HG02840 (cell line): ENCODE measurements around the gene PPY.
"Not testable (repeated sequence)": the region's sequence is repeated elsewhere in the genome, so short reads cannot be mapped to it uniquely, and the experiment has no call there.

Experiments
- ATAC-seq: cut with Tn5 transposase; IDR thresholded peaks from one replicate; pipeline ENCODE4 v1.9.1; 2021; ENCODE audit warnings: mild to moderate bottlenecking, moderate library complexity, moderate number of reproducible peaks; ENCODE audit not compliant: unreplicated experiment, low FRiP score

The PPY gene, protein sequence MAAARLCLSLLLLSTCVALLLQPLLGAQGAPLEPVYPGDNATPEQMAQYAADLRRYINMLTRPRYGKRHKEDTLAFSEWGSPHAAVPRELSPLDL

DNA sequence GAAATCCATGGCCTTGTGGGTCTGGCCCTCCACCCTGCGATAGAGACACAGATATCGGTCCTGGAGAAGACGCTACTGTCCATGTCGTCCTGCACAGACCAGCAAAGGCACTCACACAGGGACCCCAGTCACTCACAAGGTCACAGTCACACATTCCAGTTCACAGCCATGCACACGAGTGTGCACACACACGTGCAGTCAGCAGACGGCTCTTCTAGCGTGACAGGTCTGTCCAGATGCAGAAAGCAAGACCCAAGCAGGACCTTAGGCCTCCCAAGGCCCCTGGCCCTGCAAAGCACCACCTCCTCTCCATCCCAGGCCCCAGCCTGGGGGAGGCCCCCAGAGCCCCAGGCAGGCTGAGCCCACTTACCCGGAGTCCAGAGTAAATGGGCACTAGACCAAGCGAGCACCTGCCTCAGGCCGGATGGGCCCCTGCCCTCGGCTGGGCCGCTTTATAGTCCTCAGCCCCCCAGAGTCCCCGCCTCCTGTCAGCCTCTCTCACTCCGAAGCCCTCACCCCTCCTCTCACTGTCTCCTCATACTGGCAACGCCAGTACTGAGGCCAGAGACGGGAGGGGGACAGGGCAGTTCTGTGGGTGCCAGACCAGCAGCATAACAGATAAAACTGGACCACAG, at the start of gene PPY:
TSS of gene PPY (minus strand) at position 426 of the 635 bp plus-strand sequence. CDS start 822 bp downstream, outside the sequence.
- ATAC-seq, result no peak

GRCh38 chr17:43988301-43988700, 46.0 kb upstream of the PPY start:
- no peak for ATAC-seq

DNA sequence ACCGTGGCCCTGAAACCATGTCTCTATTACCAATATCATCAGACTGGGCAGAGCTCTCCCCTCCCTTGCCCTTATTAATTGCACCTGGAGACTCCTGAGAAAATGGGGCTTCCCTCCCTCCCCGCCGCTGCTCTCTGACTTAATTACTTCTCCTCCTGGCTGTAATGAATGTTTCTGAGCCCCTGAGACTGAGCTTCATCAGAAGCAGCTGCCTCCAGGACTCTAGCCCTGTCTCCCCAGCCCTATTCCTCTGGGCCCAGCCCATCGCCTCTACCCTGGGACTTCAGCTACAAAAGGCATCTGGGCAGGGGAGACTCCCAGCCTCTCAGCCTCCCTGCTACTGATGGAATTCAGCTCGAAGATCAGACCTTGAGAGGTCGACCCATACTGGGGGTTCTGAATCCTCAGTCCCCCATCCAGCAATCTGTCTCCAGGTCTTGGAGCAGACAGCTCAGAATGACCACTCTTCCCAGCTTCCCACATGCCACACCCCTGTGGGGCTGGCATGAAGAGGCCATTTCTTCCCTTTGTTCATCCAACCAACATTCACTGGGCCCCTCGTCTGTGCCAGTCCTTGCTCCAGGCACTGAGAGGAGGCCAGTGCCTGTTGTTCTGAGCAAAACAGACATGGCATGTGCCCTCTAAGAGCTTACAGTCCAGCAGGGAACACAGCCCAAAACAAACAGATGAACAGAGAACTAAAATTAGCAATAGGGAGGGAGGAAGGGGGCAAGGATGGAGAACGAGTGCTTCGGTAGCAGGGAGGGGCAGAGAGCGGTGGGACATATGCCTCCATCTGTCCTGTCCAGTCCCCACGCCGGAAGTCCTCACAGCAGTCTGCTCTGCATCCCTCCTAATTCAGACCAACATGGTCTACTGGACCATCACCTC, 45.1 kb upstream of the PPY start:
- no peak for ATAC-seq

- no peak for ATAC-seq
Observed at GRCh38 chr17:43986225-43986981, 44.1 kb upstream of the PPY start.

DNA sequence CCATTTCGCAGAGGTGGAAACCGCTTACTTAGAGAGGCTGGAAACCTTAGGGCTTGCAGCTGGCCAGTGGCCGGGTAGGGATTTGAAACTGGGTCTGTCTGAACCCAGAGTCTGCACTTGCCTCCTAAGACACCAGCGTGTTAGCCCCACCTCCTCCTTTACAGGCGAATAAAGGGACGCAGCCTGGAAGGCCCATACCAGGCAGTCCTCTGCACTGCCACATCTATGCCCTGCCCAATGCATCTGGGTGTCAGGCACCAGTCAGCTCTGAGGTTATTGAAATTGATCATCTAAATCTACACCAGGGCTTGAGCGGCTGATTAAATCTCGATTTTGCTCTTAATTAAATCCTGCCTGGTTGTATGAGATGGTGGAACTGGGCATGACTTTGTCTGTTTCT, 42.2 kb upstream of the PPY start:
- no peak for ATAC-seq

DNA sequence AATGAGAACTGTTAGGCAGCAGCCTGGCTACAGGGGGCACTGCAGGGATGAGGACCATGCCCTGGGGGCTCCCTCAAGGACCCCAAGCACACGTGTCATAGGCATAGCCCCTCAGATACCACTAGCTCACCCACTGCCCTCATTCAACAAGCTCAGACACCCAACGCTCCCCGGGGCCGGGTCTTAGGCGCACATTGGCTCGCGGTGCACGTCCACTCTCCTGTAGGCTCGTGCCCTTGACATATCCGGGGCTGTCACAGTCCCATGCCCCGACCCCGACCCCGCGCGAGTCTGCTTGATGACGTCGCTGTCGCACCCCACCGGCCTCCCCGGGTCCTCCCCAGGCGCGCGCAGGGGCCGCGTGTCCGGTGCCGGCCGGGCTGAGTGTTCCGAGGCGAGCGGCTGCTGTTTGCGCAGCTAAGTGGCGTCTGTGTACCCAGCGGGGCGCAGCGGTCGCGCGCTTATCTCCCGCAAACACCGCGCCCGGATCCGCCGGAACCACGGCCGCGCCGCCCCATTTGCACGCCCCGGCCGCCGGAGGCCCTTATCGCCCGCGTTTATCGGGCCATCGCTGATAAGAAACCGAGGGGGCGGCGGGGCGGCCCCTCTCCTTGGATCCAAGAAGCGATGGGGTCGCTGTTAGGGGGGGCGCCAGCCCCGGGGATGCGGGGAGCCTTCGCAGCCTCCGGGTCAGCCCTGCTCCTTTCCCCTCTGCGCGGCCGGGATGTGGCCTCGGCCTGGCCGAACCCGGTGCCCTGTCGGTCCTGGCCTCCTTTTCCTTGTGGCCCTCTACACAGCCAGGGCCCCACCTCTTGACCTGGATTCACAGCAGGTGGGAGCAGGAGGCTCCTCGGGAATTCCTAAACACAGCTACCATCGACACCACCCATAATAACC, 41.5 kb upstream of the PPY start:
- ATAC-seq, result no peak

- ATAC-seq, result no peak
Observed at GRCh38 chr17:43983196-43983514, 40.9 kb upstream of the PPY start.

GRCh38 chr17:43982171-43982570, 39.9 kb upstream of the PPY start:
- ATAC-seq, result no peak

DNA sequence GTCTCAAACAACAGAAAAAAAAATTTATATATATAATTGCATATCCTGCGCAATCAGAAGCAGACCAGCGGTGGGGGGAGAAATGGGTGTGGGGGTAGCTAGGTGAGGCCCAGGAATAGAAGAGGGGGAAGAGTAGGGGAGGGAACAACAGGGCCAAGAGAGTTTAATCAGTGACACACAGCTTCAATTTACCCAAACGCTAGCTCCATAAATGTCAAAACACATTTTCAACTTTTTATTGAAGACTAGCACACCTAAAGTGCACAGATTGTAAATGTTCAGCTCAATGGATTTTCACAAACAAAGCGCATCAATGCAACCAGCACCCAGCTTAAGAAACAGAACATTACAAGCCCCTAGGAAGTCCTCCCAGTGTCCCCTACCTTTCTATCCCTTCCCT, 37.4 kb upstream of the PPY start:
- no peak for ATAC-seq

DNA sequence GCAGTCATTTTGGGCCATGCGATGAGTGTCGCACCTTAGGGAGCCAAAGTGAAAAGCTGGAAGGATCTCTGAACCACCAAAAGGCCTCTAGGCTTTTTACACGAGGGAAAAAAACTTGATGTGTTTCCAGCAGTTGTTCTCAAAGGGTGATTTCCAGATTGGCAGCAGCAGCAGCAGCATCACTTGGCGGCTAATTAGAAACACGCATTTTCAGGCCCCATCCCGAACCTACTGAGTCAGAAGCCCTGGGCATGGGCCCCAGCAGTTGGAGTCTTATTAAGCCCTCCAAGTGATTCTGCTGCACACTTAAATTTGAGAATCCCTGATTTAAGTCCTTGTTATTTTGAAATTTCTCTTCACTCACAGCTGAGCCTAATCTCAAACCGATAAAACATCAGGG, 36.7 kb upstream of the PPY start:
- ATAC-seq, result no peak

GRCh38 chr17:43978078-43978477, 35.8 kb upstream of the PPY start:
- ATAC-seq, result no peak

DNA sequence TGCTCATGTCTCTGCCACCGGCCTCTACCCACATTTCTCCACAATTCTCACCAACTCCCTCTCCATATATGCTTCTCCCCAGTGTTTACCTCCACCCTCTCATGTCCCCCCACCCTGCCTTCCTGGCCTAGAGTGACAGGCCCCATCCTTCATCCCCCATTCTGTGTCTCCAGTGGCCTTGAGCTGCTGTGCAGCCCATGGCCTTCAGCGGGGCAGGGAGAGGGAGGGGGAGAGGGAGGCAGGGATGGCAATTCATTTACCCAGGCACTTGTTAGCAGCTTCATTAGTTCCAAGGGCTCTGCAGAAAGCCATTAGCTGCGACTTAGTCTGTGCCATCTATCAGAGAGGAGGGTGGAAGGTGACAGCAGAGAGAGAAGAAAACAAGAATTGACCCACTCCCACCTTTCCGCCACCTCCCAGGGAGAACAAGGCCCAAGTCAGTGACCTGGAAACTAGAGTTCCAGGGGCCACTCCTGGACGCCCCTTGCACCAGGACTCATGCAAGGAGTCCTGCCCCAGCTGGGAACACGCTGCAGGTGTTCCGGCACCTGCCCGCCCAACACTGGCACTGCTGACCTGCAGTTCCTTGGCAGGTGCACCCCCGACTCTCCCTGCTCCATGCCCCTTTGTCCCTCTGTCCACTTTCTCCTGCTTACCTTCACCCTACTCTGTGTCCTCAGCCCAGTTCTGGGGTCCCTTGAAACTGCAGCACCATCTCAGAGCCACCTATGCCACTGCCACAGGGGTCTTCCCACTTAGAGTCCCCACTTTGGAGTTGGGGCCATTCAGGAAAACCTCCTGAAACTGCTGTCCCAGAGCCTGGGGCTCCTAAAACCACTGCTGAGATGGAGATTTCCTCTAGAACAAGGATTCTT, 34.9 kb upstream of the PPY start:
- ATAC-seq, result no peak

- no peak for ATAC-seq
Observed at GRCh38 chr17:43975898-43976297, 33.6 kb upstream of the PPY start.

- ATAC-seq, result no peak
Observed at GRCh38 chr17:43974382-43975266, 32.3 kb upstream of the PPY start.

- ATAC-seq, result not testable (repeated sequence)
Observed at GRCh38 chr17:43972444-43973212, 30.4 kb upstream of the PPY start.

- ATAC-seq, result not testable (repeated sequence)
Observed at GRCh38 chr17:43971436-43971835, 29.2 kb upstream of the PPY start.

- ATAC-seq, result no peak
Observed at GRCh38 chr17:43970366-43970765, 28.1 kb upstream of the PPY start.
